Adrenal gland (tissue), 12 donors: Measurements from ENCODE around the gene MACROD2. TPM values are rescaled to one million over a fixed set of nuclear protein-coding genes. Genes with fewer than 3 reads are reported as not detected.

Source experiments
- DNase-seq, 7 donors: peaks; one replicate each; pipeline ENCODE4 v3.0.0-alpha.2; 2019 to 2020
- H3K27ac ChIP-seq, 5 donors: fragments of 200-600 bp; sonication (generic) in 4 of 5; 1 replicate in 3 of 5; 2 replicates in 2 of 5; pipeline versions ENCODE4 v1.5.1 to v1.8.0; 2016 to 2020; ENCODE audit warnings: mild to moderate bottlenecking in 1 of 5
- H3K27me3 ChIP-seq: fragments of 200-600 bp; 2 replicates; pipeline ENCODE4 v1.8.0; 2021
- H3K36me3 ChIP-seq, 2 donors: fragments of 200-600 bp; replicated peaks in 1 of 2; 1 replicate in 1 of 2; 2 replicates in 1 of 2; pipeline versions ENCODE4 v1.5.1 to v1.8.0; 2018 to 2022
- H3K4me1 ChIP-seq, 2 donors: fragments of 200-600 bp; replicated peaks in 1 of 2; 1 replicate in 1 of 2; 2 replicates in 1 of 2; pipeline versions ENCODE4 v1.5.1 to v1.8.0; 2018 to 2021
- H3K4me3 ChIP-seq, 4 donors: fragments of 200-600 bp; sonication (generic) in 3 of 4; one replicate each; pipeline ENCODE4 v1.5.1; 2016 to 2018
- H3K9me3 ChIP-seq, 3 donors: fragments of 200-600 bp; sonication (generic) in 1 of 3; replicated peaks in 1 of 3; 1 replicate in 2 of 3; 2 replicates in 1 of 3; pipeline versions ENCODE4 v1.5.1 to v1.8.0; 2016 to 2021
- POLR2A ChIP-seq, 2 donors: fragments of 450-650 bp; IDR thresholded peaks; one replicate each; pipeline ENCODE4 v1.6.1; 2017; ENCODE audit warnings: antibody characterized with exemption in 2 of 2, mild to moderate bottlenecking in 2 of 2, moderate library complexity in 1 of 2
- WGBS, 4 donors: extraction: QIAGEN DNeasy Blood & Tissue Kit in 2 of 4; methylation state at CpG; one replicate each; pipeline versions ENCODE4 v1.1.5 to v1.1.7; 2013 to 2017; 5-methylcytosine and 5-hydroxymethylcytosine counted together
- intact Hi-C, 2 donors: fragments of 100-400 bp; cut with DNase I; formaldehyde crosslinking; loops; one replicate each; pipeline versions ENCODE4 v1.14.1 to v1.15.0; 2022 to 2023
- polyA plus RNA-seq, 3 donors: library from polyadenylated mRNA; stranded (reverse); fragments of 200-250 nt in 2 of 3; fragments of 350-450 nt in 1 of 3; fragmentation: Illumina TruSeq in 1 of 3; extraction: RNeasy Lipid Tissue Mini Kit (QIAGEN cat#74804) in 1 of 3; gene quantifications; one replicate each; pipeline ENCODE4 v1.2.3, GENCODE V29; 2013 to 2014
- total RNA-seq, 9 donors: library from RNA; depleted of rRNA in 4 of 9; stranded (reverse); fragments of >200 nt in 4 of 9; fragments of 120-200 nt in 1 of 9; fragmentation: NEBNext Ultra II Directional in 1 of 9; extraction: Animal tissue kit (Norgen Biotek cat#: 25700) in 1 of 9; gene quantifications; one replicate each; pipeline versions ENCODE4 v1.1.0 to v1.2.4, GENCODE V29; 2013 to 2023
- TF ChIP-seq, protein P1 (sequence below), 6 experiments: fragments of 450-650 bp in 4 of 6; fragments of 200-600 bp in 2 of 6; sonication (generic) in 1 of 6; IDR thresholded peaks; 1 replicate in 5 of 6; 2 replicates in 1 of 6; pipeline versions ENCODE4 v1.5.1 to v1.8.0; 2016 to 2021; ENCODE audit warnings: antibody characterized with exemption in 6 of 6, mild to moderate bottlenecking in 2 of 6, moderate library complexity in 1 of 6
- donor health status: healthy with polysubstance abuse.
- donor health status: Bipolar disorder and iron deficiency.
- donor health status: DM: yes; HTN: yes; CAD: no.
- donor health status: DM: no; HTN: no; CAD: no.
- donor health status: DM: no; HTN: no; CAD: no.
- donor health status: DM: yes; HTN: yes; CAD: no.

The MACROD2 gene
- total and polyA plus RNA-seq, 12 donors, result 1.1 to 21.2 (median 6.4) TPM

DNA sequence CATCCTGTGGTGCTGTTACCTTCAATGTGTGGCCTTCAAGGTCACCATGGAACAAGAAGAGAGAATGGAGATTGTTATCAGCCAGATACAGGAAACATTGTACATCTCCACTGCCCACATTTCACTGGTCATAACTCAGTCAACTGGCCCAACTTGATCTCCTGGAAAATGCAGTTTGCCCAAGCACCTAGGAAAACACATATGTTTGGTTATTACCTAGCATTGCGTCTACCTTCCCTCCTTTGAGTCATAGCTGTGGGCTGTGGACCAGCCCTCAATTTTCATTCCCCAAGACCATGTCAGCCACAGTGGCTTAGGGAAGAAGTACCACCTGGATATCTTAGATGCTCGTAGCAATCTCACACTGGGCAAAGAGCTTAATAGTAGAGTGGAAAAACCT, 2064.5 kb downstream of the MACROD2 start:
- Histone ChIP-seq H3K27me3 (no peaks in the 10 kb centered on the region), H3K36me3 (no peaks in the 10 kb centered on the region), H3K27ac (no peak overlapping the region), H3K9me3 (no peaks in the 10 kb centered on the region), H3K4me3 (no peak overlapping the region), H3K4me1 (peaks cover 0 to 6% of the 10 kb centered on the region in 2 donors)
- DNase-seq, result no peak
- intact Hi-C loops, result no loop called here
- WGBS, 4 donors, result 75 to 100% (median 93%) methylated on average over 2 of the region's 2 CpGs
- no peak for TF ChIP-seq POLR2A (IDR thresholded peaks at IDR 0.05)

DNA sequence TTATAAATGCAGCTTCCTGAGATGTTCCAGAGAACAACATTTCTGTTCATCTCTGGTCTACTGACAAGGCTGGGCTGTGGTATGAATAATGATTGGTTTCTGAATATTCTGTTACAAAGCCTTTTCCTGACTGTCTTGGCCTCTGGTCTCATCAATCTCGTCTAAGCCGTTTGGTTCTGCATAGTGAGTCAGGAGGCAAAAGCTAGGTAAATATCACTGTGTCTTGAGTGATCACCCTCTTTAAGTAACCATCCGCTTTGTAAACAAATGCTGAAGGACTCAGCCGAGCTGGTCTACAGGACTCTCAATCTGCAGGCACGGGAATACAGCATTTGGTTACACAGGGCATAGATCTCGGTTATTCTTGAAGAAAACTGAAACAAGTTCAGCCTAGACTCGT, 2066.0 kb downstream of the MACROD2 start:
- WGBS, 4 donors, result 81 to 84% (median 82%) methylated on average over 7 of the region's 7 CpGs
- no peaks in the 10 kb centered on the region for H3K36me3 ChIP-seq
- peaks cover 0 to 12% of the 10 kb centered on the region in 2 donors for H3K4me1 ChIP-seq
- H3K4me3 ChIP-seq, result no peak overlapping the region
- H3K9me3 ChIP-seq, result no peaks in the 10 kb centered on the region
- TF ChIP-seq POLR2A (IDR thresholded peaks at IDR 0.05), result no peak
- TF ChIP-seq, protein P1, sequence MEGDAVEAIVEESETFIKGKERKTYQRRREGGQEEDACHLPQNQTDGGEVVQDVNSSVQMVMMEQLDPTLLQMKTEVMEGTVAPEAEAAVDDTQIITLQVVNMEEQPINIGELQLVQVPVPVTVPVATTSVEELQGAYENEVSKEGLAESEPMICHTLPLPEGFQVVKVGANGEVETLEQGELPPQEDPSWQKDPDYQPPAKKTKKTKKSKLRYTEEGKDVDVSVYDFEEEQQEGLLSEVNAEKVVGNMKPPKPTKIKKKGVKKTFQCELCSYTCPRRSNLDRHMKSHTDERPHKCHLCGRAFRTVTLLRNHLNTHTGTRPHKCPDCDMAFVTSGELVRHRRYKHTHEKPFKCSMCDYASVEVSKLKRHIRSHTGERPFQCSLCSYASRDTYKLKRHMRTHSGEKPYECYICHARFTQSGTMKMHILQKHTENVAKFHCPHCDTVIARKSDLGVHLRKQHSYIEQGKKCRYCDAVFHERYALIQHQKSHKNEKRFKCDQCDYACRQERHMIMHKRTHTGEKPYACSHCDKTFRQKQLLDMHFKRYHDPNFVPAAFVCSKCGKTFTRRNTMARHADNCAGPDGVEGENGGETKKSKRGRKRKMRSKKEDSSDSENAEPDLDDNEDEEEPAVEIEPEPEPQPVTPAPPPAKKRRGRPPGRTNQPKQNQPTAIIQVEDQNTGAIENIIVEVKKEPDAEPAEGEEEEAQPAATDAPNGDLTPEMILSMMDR (IDR thresholded peaks at IDR 0.05), result no peak
- no peaks in the 10 kb centered on the region for H3K27me3 ChIP-seq
- no peak for DNase-seq
- no peak overlapping the region for H3K27ac ChIP-seq
- intact Hi-C loops, result no loop called here

- Histone ChIP-seq H3K4me1 (peaks cover 0 to 12% of the 10 kb centered on the region in 2 donors), H3K36me3 (no peaks in the 10 kb centered on the region), H3K27me3 (no peaks in the 10 kb centered on the region), H3K27ac (no peak overlapping the region), H3K9me3 (no peaks in the 10 kb centered on the region), H3K4me3 (no peak overlapping the region)
- DNase-seq, result no peak
- intact Hi-C loops, result no loop called here
- TF ChIP-seq POLR2A (IDR thresholded peaks at IDR 0.05), result no peak
- TF ChIP-seq, protein P1 (IDR thresholded peaks at IDR 0.05), result no peak
- WGBS, 4 donors, result 76 to 80% (median 77%) methylated on average over 10 of the region's 10 CpGs
These were observed 2067.6 kb downstream of the MACROD2 start for GRCh38 chr20:16062661-16063581.

DNA sequence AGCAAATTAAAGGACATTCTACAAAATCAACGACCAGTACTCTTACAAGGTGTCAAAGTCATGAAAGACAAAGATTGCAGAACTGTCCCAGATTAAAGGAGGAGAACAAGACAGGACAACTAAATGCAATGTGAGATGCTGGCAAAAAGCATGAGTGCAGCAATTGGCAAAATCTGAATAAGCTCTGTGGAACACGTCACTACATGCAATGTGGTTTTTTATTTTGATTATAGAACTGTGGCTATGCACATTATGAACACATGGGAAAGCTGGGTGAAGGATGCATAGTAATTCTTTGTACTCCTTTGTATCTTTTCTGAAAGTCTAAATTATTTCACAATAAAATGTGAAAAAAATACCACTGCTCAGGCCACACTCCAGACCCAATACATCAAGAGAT, 2068.6 kb downstream of the MACROD2 start:
- 90 to 98% (median 96%) methylated on average over 2 of the region's 2 CpGs for WGBS, 4 donors
- no peaks in the 10 kb centered on the region for H3K9me3 ChIP-seq
- no peaks in the 10 kb centered on the region for H3K27me3 ChIP-seq
- intact Hi-C loops, result no loop called here
- H3K27ac ChIP-seq, result no peak overlapping the region
- H3K4me1 ChIP-seq, result peaks cover 0 to 12% of the 10 kb centered on the region in 2 donors
- no peak for DNase-seq
- TF ChIP-seq, protein P1 (IDR thresholded peaks at IDR 0.05), result no peak
- no peak for TF ChIP-seq POLR2A (IDR thresholded peaks at IDR 0.05)
- H3K36me3 ChIP-seq, result no peaks in the 10 kb centered on the region
- H3K4me3 ChIP-seq, result no peak overlapping the region
